RWPE1 (cell line): ENCODE data around the gene NRARP.
"Not testable (repeated sequence)": the region's sequence is repeated elsewhere in the genome, so short reads cannot be mapped to it uniquely, and the experiment has no call there.

Experiments used
- CTCF ChIA-PET: fragments of 350-600 bp; sonication (Branson Sonifier 250); formaldehyde crosslinking; extraction: SDS; loops from one replicate; lab custom pipeline; 2021; lab: Yijun Ruan, JAX
- POLR2A ChIA-PET: fragments of 400-600 bp; formaldehyde crosslinking; extraction: SDS; loops from one replicate; lab custom pipeline; 2020; ENCODE audit warnings: antibody characterized with exemption; ENCODE audit not compliant: low non-redundant PET; lab: Yijun Ruan, JAX
- DNase-seq: peaks from one replicate; pipeline ENCODE4 v3.0.0; 2012; ENCODE audit warnings: low spot score
- H3K27ac ChIP-seq: fragments of 450-650 bp; 2 replicates; pipeline ENCODE4 v1.5.1; 2017
- CTCF ChIP-seq: fragments of 450-650 bp; conservative IDR thresholded peaks from 2 replicates; pipeline ENCODE4 v1.5.1; 2017; ENCODE audit warnings: low read depth, mild to moderate bottlenecking

NRARP gene

GRCh38 chr9:137341227-137341626, 39.2 kb upstream of the NRARP start:
- TF ChIP-seq CTCF, result no peak
- ChIA-PET POLR2A (no interaction called here), CTCF (no interaction called here)
- no peak overlapping the region for H3K27ac ChIP-seq
- DNase-seq, result no peak

GRCh38 chr9:137339908-137340462, 37.9 kb upstream of the NRARP start:
- CTCF ChIA-PET, result interaction anchor here (0.7 kb wide), 1 partner anchor 15 kb away, joined by 5 read pairs; no protein-coding TSS in a partner anchor
- H3K27ac ChIP-seq, DNase-seq, POLR2A ChIA-PET: not testable (repeated sequence)

- POLR2A ChIA-PET, result no interaction called here
- no peak overlapping the region for H3K27ac ChIP-seq
Measured at GRCh38 chr9:137339045-137339907, 37.2 kb upstream of the NRARP start.

GRCh38 chr9:137336735-137337134, 34.7 kb upstream of the NRARP start:
- H3K27ac ChIP-seq, result no peak overlapping the region
- TF ChIP-seq CTCF, result no peak
- DNase-seq, result no peak
- CTCF ChIA-PET, result interaction anchor here (0.6 to 0.7 kb wide), 4 partner anchors 33 to 410 kb away, joined by 3 to 4 read pairs (median 4); partner anchors contain the start of gene NRARP
- POLR2A ChIA-PET, result no interaction called here

More at GRCh38 chr9:137339045-137339907, 37.2 kb upstream of the NRARP start:
- DNase-seq, result no peak
- CTCF ChIA-PET, result interaction anchor here (0.7 kb wide), 1 partner anchor 15 kb away, joined by 5 read pairs; no protein-coding TSS in a partner anchor
- TF ChIP-seq CTCF, result no peak

GRCh38 chr9:137333016-137333671, 31.1 kb upstream of the NRARP start:
- no peak for TF ChIP-seq CTCF
- CTCF ChIA-PET, result no interaction called here
- POLR2A ChIA-PET, result no interaction called here

GRCh38 chr9:137331929-137332328, 29.9 kb upstream of the NRARP start:
- no peak for DNase-seq
- TF ChIP-seq CTCF, result no peak
- POLR2A ChIA-PET, result no interaction called here
- CTCF ChIA-PET, result no interaction called here
- H3K27ac ChIP-seq, result no peak overlapping the region

More at GRCh38 chr9:137333016-137333671, 31.1 kb upstream of the NRARP start:
- no peak overlapping the region for H3K27ac ChIP-seq
- no peak for DNase-seq
